ENCODE data around the gene LAMC2. TPM values are rescaled to one million over a fixed set of nuclear protein-coding genes. Genes with fewer than 3 reads are reported as not detected.

The LAMC2 gene
- total RNA-seq, 1 donor from 2014 or later = 0.36 TPM

DNA sequence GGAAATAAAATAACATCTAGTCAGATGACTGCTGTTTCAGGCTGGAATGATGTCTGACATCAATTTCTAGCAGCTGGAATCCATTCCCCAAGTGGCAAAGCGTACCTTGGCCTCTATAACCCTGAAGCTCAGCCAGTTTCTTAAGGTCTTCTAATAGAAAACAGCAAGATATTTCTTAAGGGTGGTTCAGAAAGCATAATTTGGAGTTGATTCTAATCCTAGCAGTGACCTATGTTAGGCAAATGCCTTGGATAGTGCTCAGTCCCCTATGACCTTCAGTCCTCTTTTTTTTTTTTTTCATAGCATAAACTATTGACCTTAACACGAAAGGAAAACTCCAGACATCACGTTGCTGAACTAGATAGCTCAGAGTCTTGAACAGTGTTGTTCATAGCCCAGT lies 56.5 kb downstream of the LAMC2 start:
- Histone ChIP-seq H4K20me1 (ENCODE audit: low read depth) (no peaks in the 10 kb centered on the region), H2AFZ (replicated peaks) (no peak overlapping the region)

DNA sequence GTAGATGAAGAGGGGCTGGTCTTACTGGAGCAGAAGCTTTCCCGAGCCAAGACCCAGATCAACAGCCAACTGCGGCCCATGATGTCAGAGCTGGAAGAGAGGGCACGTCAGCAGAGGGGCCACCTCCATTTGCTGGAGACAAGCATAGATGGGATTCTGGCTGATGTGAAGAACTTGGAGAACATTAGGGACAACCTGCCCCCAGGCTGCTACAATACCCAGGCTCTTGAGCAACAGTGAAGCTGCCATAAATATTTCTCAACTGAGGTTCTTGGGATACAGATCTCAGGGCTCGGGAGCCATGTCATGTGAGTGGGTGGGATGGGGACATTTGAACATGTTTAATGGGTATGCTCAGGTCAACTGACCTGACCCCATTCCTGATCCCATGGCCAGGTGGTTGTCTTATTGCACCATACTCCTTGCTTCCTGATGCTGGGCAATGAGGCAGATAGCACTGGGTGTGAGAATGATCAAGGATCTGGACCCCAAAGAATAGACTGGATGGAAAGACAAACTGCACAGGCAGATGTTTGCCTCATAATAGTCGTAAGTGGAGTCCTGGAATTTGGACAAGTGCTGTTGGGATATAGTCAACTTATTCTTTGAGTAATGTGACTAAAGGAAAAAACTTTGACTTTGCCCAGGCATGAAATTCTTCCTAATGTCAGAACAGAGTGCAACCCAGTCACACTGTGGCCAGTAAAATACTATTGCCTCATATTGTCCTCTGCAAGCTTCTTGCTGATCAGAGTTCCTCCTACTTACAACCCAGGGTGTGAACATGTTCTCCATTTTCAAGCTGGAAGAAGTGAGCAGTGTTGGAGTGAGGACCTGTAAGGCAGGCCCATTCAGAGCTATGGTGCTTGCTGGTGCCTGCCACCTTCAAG lies 57.3 kb downstream of the LAMC2 start:
- H3K36me3 Mint-ChIP-seq = no peaks in the 10 kb centered on the region
- H4K20me1 ChIP-seq (ENCODE audit: low read depth) = no peaks in the 10 kb centered on the region
- no peaks in the 10 kb centered on the region for H3K27me3 ChIP-seq
- no peaks in the 10 kb centered on the region for H3K9me3 ChIP-seq (ENCODE audit: low read depth)
- H3K27me3 Mint-ChIP-seq (ENCODE audit: insufficient read depth, low read depth) = no peaks in the 10 kb centered on the region
- no peaks in the 10 kb centered on the region for H3K79me2 ChIP-seq (ENCODE audit: low read depth)
- no peak overlapping the region for H2AFZ ChIP-seq (replicated peaks)
- H3K4me2 ChIP-seq = no peak overlapping the region
- no peaks in the 10 kb centered on the region for H3F3A ChIP-seq (ENCODE audit: low read depth)
- no peak overlapping the region for H3K9ac ChIP-seq
- H3K4me1 ChIP-seq = peaks cover 6% of the 10 kb centered on the region
- no peak overlapping the region for H3K27ac ChIP-seq
- H3K36me3 ChIP-seq = no peaks in the 10 kb centered on the region
- H3K4me1 Mint-ChIP-seq = peaks cover 8% of the 10 kb centered on the region
- no peak overlapping the region for H3K4me3 Mint-ChIP-seq
- H3K27ac Mint-ChIP-seq = no peak overlapping the region
- H3K9me3 Mint-ChIP-seq = no peaks in the 10 kb centered on the region
- no peak for DNase-seq (ENCODE audit: low spot score)
- TF ChIP-seq EZH2phosphoT487 (IDR thresholded peaks at IDR 0.05) (no peak), EZH2 (IDR thresholded peaks at IDR 0.05) (no peak)
- TF ChIP-seq, protein P1, sequence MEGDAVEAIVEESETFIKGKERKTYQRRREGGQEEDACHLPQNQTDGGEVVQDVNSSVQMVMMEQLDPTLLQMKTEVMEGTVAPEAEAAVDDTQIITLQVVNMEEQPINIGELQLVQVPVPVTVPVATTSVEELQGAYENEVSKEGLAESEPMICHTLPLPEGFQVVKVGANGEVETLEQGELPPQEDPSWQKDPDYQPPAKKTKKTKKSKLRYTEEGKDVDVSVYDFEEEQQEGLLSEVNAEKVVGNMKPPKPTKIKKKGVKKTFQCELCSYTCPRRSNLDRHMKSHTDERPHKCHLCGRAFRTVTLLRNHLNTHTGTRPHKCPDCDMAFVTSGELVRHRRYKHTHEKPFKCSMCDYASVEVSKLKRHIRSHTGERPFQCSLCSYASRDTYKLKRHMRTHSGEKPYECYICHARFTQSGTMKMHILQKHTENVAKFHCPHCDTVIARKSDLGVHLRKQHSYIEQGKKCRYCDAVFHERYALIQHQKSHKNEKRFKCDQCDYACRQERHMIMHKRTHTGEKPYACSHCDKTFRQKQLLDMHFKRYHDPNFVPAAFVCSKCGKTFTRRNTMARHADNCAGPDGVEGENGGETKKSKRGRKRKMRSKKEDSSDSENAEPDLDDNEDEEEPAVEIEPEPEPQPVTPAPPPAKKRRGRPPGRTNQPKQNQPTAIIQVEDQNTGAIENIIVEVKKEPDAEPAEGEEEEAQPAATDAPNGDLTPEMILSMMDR (IDR thresholded peaks at IDR 0.05) = no peak
- no peak overlapping the region for H3K4me3 ChIP-seq

More for the DNA sequence above, 56.5 kb downstream of the LAMC2 start:
- H3K4me1 Mint-ChIP-seq = peaks cover 11% of the 10 kb centered on the region
- H3K36me3 Mint-ChIP-seq = no peaks in the 10 kb centered on the region
- no peaks in the 10 kb centered on the region for H3K79me2 ChIP-seq (ENCODE audit: low read depth)
- no peaks in the 10 kb centered on the region for H3K36me3 ChIP-seq
- H3K27me3 ChIP-seq = no peaks in the 10 kb centered on the region
- H3K27ac Mint-ChIP-seq = no peak overlapping the region
- H3K9me3 Mint-ChIP-seq = no peaks in the 10 kb centered on the region
- no peak for DNase-seq (ENCODE audit: low spot score)
- no peak overlapping the region for H3K4me3 Mint-ChIP-seq
- H3K9me3 ChIP-seq (ENCODE audit: low read depth) = no peaks in the 10 kb centered on the region
- no peak overlapping the region for H3K27ac ChIP-seq
- H3F3A ChIP-seq (ENCODE audit: low read depth) = no peaks in the 10 kb centered on the region
- no peak overlapping the region for H3K4me3 ChIP-seq
- no peaks in the 10 kb centered on the region for H3K27me3 Mint-ChIP-seq (ENCODE audit: insufficient read depth, low read depth)
- no peak overlapping the region for H3K9ac ChIP-seq
- H3K4me1 ChIP-seq = peaks cover 6% of the 10 kb centered on the region
- no peak overlapping the region for H3K4me2 ChIP-seq
- TF ChIP-seq EZH2 (IDR thresholded peaks at IDR 0.05) = no peak
- TF ChIP-seq, protein P1 (IDR thresholded peaks at IDR 0.05) = no peak
- no peak for TF ChIP-seq EZH2phosphoT487 (IDR thresholded peaks at IDR 0.05)

DNA sequence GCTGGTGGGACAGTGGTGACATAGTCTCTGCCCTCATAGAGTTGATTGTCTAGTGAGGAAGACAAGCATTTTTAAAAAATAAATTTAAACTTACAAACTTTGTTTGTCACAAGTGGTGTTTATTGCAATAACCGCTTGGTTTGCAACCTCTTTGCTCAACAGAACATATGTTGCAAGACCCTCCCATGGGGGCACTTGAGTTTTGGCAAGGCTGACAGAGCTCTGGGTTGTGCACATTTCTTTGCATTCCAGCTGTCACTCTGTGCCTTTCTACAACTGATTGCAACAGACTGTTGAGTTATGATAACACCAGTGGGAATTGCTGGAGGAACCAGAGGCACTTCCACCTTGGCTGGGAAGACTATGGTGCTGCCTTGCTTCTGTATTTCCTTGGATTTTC lies 58.4 kb downstream of the LAMC2 start:
- no peak overlapping the region for H3K4me3 Mint-ChIP-seq

More for the DNA sequence above, 58.4 kb downstream of the LAMC2 start:
- no peaks in the 10 kb centered on the region for H3K9me3 ChIP-seq (ENCODE audit: low read depth)
- H3K4me3 ChIP-seq = no peak overlapping the region
- no peak overlapping the region for H3K9ac ChIP-seq
- H4K20me1 ChIP-seq (ENCODE audit: low read depth) = no peaks in the 10 kb centered on the region
- H3K27me3 ChIP-seq = no peaks in the 10 kb centered on the region
- H3F3A ChIP-seq (ENCODE audit: low read depth) = no peaks in the 10 kb centered on the region
- no peaks in the 10 kb centered on the region for H3K36me3 ChIP-seq
- no peak overlapping the region for H2AFZ ChIP-seq (replicated peaks)
- H3K4me2 ChIP-seq = no peak overlapping the region
- TF ChIP-seq EZH2phosphoT487 (IDR thresholded peaks at IDR 0.05) (no peak), EZH2 (IDR thresholded peaks at IDR 0.05) (no peak)
- TF ChIP-seq, protein P1 (IDR thresholded peaks at IDR 0.05) = no peak
- H3K27ac ChIP-seq = no peak overlapping the region
- Mint-ChIP-seq H3K36me3 (peaks cover 1% of the 10 kb centered on the region), H3K27ac (no peak overlapping the region), H3K27me3 (ENCODE audit: insufficient read depth, low read depth) (peaks cover 2% of the 10 kb centered on the region), H3K9me3 (peaks cover 2% of the 10 kb centered on the region), H3K4me1 (no peaks in the 10 kb centered on the region)
- no peaks in the 10 kb centered on the region for H3K79me2 ChIP-seq (ENCODE audit: low read depth)
- no peak for DNase-seq (ENCODE audit: low spot score)
- H3K4me1 ChIP-seq = no peaks in the 10 kb centered on the region

Measured in neural progenitor cell (in vitro differentiated cells).